ENCODE results near the gene SDK1.

DNA sequence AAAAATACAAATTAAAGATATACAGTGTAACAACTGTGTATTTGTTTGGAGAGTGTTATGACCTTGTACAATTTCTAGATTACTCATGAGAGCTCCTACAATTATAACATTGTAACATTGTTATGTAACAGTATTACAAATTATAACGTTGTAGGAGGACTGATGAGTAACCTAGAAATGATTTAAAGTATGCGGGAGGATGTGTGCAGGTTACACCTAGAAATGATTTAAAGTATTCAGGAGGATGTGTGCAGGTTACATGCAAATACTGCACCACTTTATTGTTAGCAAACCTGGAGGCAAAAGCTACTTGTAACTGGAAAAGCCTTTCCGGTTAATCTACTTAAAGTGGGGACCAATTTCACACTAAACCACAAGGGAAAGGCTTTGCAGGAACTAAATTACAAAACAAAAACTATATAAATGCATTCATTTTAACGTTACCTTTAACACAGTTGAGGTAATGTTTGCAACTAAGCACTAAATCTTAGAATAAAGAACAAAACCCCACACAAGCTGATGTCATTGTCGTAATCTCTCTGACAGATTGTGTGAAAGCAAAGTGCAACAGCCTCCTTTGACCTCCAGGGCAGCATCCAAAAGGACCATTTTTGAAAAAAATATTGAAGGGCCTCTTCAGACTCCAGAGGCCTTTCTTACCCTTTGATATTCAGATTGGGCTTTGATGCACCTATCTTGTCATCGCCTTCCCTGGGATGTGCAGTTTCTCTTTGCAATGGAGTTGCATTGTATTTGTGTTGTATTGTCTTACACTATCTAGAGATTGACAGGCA, 858.9 kb downstream of the SDK1 start:
- TF ChIP-seq, protein P1, sequence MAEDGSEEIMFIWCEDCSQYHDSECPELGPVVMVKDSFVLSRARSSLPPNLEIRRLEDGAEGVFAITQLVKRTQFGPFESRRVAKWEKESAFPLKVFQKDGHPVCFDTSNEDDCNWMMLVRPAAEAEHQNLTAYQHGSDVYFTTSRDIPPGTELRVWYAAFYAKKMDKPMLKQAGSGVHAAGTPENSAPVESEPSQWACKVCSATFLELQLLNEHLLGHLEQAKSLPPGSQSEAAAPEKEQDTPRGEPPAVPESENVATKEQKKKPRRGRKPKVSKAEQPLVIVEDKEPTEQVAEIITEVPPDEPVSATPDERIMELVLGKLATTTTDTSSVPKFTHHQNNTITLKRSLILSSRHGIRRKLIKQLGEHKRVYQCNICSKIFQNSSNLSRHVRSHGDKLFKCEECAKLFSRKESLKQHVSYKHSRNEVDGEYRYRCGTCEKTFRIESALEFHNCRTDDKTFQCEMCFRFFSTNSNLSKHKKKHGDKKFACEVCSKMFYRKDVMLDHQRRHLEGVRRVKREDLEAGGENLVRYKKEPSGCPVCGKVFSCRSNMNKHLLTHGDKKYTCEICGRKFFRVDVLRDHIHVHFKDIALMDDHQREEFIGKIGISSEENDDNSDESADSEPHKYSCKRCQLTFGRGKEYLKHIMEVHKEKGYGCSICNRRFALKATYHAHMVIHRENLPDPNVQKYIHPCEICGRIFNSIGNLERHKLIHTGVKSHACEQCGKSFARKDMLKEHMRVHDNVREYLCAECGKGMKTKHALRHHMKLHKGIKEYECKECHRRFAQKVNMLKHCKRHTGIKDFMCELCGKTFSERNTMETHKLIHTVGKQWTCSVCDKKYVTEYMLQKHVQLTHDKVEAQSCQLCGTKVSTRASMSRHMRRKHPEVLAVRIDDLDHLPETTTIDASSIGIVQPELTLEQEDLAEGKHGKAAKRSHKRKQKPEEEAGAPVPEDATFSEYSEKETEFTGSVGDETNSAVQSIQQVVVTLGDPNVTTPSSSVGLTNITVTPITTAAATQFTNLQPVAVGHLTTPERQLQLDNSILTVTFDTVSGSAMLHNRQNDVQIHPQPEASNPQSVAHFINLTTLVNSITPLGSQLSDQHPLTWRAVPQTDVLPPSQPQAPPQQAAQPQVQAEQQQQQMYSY (CRISPR knock-in tag; IDR thresholded peaks at IDR 0.05) = no peak
- TF ChIP-seq, protein P2, sequence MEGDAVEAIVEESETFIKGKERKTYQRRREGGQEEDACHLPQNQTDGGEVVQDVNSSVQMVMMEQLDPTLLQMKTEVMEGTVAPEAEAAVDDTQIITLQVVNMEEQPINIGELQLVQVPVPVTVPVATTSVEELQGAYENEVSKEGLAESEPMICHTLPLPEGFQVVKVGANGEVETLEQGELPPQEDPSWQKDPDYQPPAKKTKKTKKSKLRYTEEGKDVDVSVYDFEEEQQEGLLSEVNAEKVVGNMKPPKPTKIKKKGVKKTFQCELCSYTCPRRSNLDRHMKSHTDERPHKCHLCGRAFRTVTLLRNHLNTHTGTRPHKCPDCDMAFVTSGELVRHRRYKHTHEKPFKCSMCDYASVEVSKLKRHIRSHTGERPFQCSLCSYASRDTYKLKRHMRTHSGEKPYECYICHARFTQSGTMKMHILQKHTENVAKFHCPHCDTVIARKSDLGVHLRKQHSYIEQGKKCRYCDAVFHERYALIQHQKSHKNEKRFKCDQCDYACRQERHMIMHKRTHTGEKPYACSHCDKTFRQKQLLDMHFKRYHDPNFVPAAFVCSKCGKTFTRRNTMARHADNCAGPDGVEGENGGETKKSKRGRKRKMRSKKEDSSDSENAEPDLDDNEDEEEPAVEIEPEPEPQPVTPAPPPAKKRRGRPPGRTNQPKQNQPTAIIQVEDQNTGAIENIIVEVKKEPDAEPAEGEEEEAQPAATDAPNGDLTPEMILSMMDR (IDR thresholded peaks at IDR 0.05) = no peak

Data from WTC11 (cell line).